SK-N-SH treated with all-trans-retinoic acid at 6 μM for 48 hours (cell line): Measurements from ENCODE around the gene R3HDM2.

Experiments
- ATAC-seq: fragments of 200-7000 bp; cut with Tn5 transposase; 3 replicates; pipeline ENCODE4 v1.9.1; 2020; ENCODE audit warnings: mild to moderate bottlenecking, moderate library complexity
- ARNTL ChIP-seq: fragments of 450-650 bp; formaldehyde crosslinking; IDR thresholded peaks from 2 replicates; pipeline ENCODE4 v1.5.0; 2020; ENCODE audit warnings: low read depth, mild to moderate bottlenecking, moderate library complexity, borderline replicate concordance
- BACH2 ChIP-seq: fragments of 250-450 bp; sonication (Bioruptor Pico); IDR thresholded peaks from 2 replicates; pipeline ENCODE4 v1.9.0; 2021; ENCODE audit warnings: mild to moderate bottlenecking, borderline replicate concordance
- CSDC2 ChIP-seq: fragments of 250-450 bp; sonication (Bioruptor Pico); IDR thresholded peaks from 2 replicates; pipeline ENCODE4 v1.5.0; 2020; ENCODE audit warnings: mild to moderate bottlenecking, moderate library complexity
- CSRNP3 ChIP-seq: fragments of 250-450 bp; sonication (Bioruptor Pico); IDR thresholded peaks from 2 replicates; pipeline ENCODE4 v1.5.1; 2021; ENCODE audit warnings: mild to moderate bottlenecking, moderate library complexity
- ESRRG ChIP-seq: fragments of 250-450 bp; sonication (Bioruptor Pico); IDR thresholded peaks from 2 replicates; pipeline ENCODE4 v1.6.1; 2021; ENCODE audit warnings: mild to moderate bottlenecking
- GLIS3 ChIP-seq: fragments of 250-450 bp; sonication (Bioruptor Pico); IDR thresholded peaks from 2 replicates; pipeline ENCODE4 v1.5.0; 2020; ENCODE audit warnings: mild to moderate bottlenecking, moderate library complexity
- ISL1 ChIP-seq: fragments of 250-450 bp; sonication (Bioruptor Pico); IDR thresholded peaks from 2 replicates; pipeline ENCODE4 v2.1.2; 2022; ENCODE audit warnings: mild to moderate bottlenecking, moderate library complexity
- PATZ1 ChIP-seq: fragments of 250-450 bp; sonication (Bioruptor Pico); IDR thresholded peaks from 2 replicates; pipeline ENCODE4 v1.8.0; 2020; ENCODE audit warnings: mild to moderate bottlenecking, moderate library complexity, borderline replicate concordance
- POU6F1 ChIP-seq: fragments of 250-450 bp; sonication (Bioruptor Pico); IDR thresholded peaks from 2 replicates; pipeline ENCODE4 v1.8.0; 2021; ENCODE audit warnings: low read depth, mild to moderate bottlenecking, moderate library complexity, borderline replicate concordance
- PPARA ChIP-seq: fragments of 250-450 bp; sonication (Bioruptor Pico); IDR thresholded peaks from 2 replicates; pipeline ENCODE4 v1.5.0; 2020; ENCODE audit warnings: mild to moderate bottlenecking, borderline replicate concordance
- SNAI2 ChIP-seq: fragments of 250-450 bp; sonication (Bioruptor Pico); IDR thresholded peaks from 2 replicates; pipeline ENCODE4 v1.5.0; 2020; ENCODE audit warnings: mild to moderate bottlenecking, moderate library complexity
- TCF4 ChIP-seq: fragments of 250-450 bp; sonication (Bioruptor Pico); IDR thresholded peaks from 2 replicates; pipeline ENCODE4 v1.8.0; 2021; ENCODE audit warnings: mild to moderate bottlenecking, moderate library complexity, borderline replicate concordance
- TOX ChIP-seq: fragments of 250-450 bp; sonication (Bioruptor Pico); IDR thresholded peaks from 2 replicates; pipeline ENCODE4 v1.8.0; 2021; ENCODE audit warnings: mild to moderate bottlenecking, moderate library complexity, borderline replicate concordance
- TSHZ2 ChIP-seq: fragments of 250-450 bp; sonication (Bioruptor Pico); IDR thresholded peaks from 2 replicates; pipeline ENCODE4 v1.5.0; 2020; ENCODE audit warnings: mild to moderate bottlenecking, moderate library complexity
- ZC3H10 ChIP-seq: fragments of 250-450 bp; sonication (Bioruptor Pico); IDR thresholded peaks from 2 replicates; pipeline ENCODE4 v1.5.1; 2021; ENCODE audit warnings: mild to moderate bottlenecking, moderate library complexity
- ZFP3 ChIP-seq: fragments of 250-450 bp; sonication (Bioruptor Pico); IDR thresholded peaks from 2 replicates; pipeline ENCODE4 v1.5.0; 2020; ENCODE audit warnings: mild to moderate bottlenecking, moderate library complexity
- ZFP30 ChIP-seq: fragments of 450-650 bp; formaldehyde crosslinking; IDR thresholded peaks from 2 replicates; pipeline ENCODE4 v1.5.0; 2022; ENCODE audit warnings: mild to moderate bottlenecking, moderate library complexity
- ZNF70 ChIP-seq: fragments of 450-650 bp; formaldehyde crosslinking; IDR thresholded peaks from 2 replicates; pipeline ENCODE4 v1.5.0; 2020; ENCODE audit warnings: mild to moderate bottlenecking, moderate library complexity
- ZNF8 ChIP-seq: fragments of 450-650 bp; formaldehyde crosslinking; IDR thresholded peaks from 2 replicates; pipeline ENCODE4 v1.5.0; 2020; ENCODE audit warnings: mild to moderate bottlenecking, moderate library complexity

Gene R3HDM2

GRCh38 chr12:57456737-57457490 lies 26.1 kb upstream of the R3HDM2 start:
- TF ChIP-seq ARNTL (CRISPR knock-in tag): no peak
- TF ChIP-seq ESRRG (CRISPR knock-in tag): no peak
- TF ChIP-seq TCF4 (CRISPR knock-in tag): no peak
- TF ChIP-seq ZFP30 (CRISPR knock-in tag): no peak
- ATAC-seq: no peak

- no peak for TF ChIP-seq ZFP3 (CRISPR knock-in tag)
- TF ChIP-seq CSDC2 (CRISPR knock-in tag): no peak
- ATAC-seq: peak; percentile 34
These were observed 25.4 kb upstream of the R3HDM2 start for GRCh38 chr12:57456145-57456700.

- TF ChIP-seq ZNF8 (CRISPR knock-in tag): no peak
- no peak for TF ChIP-seq GLIS3
- TF ChIP-seq POU6F1: no peak
- TF ChIP-seq BACH2 (CRISPR knock-in tag): no peak
- TF ChIP-seq ISL1: no peak
- TF ChIP-seq ZFP3 (CRISPR knock-in tag): no peak
- no peak for TF ChIP-seq CSRNP3
- no peak for TF ChIP-seq ZC3H10
- no peak for TF ChIP-seq PPARA
- no peak for TF ChIP-seq ESRRG (CRISPR knock-in tag)
- TF ChIP-seq SNAI2 (CRISPR knock-in tag): no peak
- TF ChIP-seq TOX: no peak
- no peak for TF ChIP-seq ZFP30 (CRISPR knock-in tag)
These were observed 24.7 kb upstream of the R3HDM2 start for GRCh38 chr12:57455374-57456144.

GRCh38 chr12:57454566-57455373 lies 23.9 kb upstream of the R3HDM2 start, which contains the start of gene INHBE:
TSS of gene INHBE (plus strand) at chr12:57455307. CDS start at chr12:57455537, 230 bp downstream.
- no peak for ATAC-seq
- TF ChIP-seq ZNF8 (CRISPR knock-in tag) (no peak), ZNF70 (CRISPR knock-in tag) (no peak), SNAI2 (CRISPR knock-in tag) (no peak), ESRRG (CRISPR knock-in tag) (no peak), ZFP3 (CRISPR knock-in tag) (no peak), GLIS3 (no peak), ZFP30 (CRISPR knock-in tag) (no peak)

More at GRCh38 chr12:57455374-57456144, 24.7 kb upstream of the R3HDM2 start:
- no peak for ATAC-seq

- no peak for TF ChIP-seq PATZ1 (CRISPR knock-in tag)
- TF ChIP-seq ZFP30 (CRISPR knock-in tag): no peak
- TF ChIP-seq ESRRG (CRISPR knock-in tag): no peak
- TF ChIP-seq CSRNP3: no peak
- TF ChIP-seq TSHZ2 (CRISPR knock-in tag): no peak
- no peak for TF ChIP-seq ZC3H10
- TF ChIP-seq BACH2 (CRISPR knock-in tag): no peak
- ATAC-seq: no peak
These were observed 23.3 kb upstream of the R3HDM2 start for GRCh38 chr12:57454213-57454565.
